DOHH2 (cell line): ENCODE results near the gene CEACAM4.

Experiments
- H3F3A ChIP-seq: fragments of 200-600 bp; sonication (generic), shearing (Covaris generic); 2 replicates; pipeline ENCODE4 v1.6.0; 2016; ENCODE audit warnings: antibody characterized with exemption, mild to moderate bottlenecking; ENCODE audit not compliant: control insufficient read depth, insufficient read depth
- H3K27ac ChIP-seq: fragments of 200-600 bp; sonication (generic); 2 replicates; pipeline ENCODE4 v1.5.1; 2014; ENCODE audit warnings: low read depth, mild to moderate bottlenecking, low read length, moderate library complexity
- H3K27me3 ChIP-seq: fragments of 200-600 bp; sonication (generic); 2 replicates; pipeline ENCODE4 v1.6.1; 2014; ENCODE audit warnings: mild to moderate bottlenecking, low read length, mixed read lengths; ENCODE audit not compliant: control insufficient read depth
- H3K36me3 ChIP-seq: fragments of 200-600 bp; sonication (generic); 2 replicates; pipeline ENCODE4 v1.6.1; 2014; ENCODE audit warnings: mild to moderate bottlenecking, low read length, moderate library complexity, mixed read lengths; ENCODE audit not compliant: control insufficient read depth
- H3K4me1 ChIP-seq: fragments of 200-600 bp; sonication (generic); 2 replicates; pipeline ENCODE4 v1.6.1; 2014; ENCODE audit warnings: mild to moderate bottlenecking, low read length, mixed read lengths; ENCODE audit not compliant: control insufficient read depth
- H3K4me2 ChIP-seq: fragments of 200-600 bp; sonication (generic); 2 replicates; pipeline ENCODE4 v1.6.0; 2014; ENCODE audit warnings: mild to moderate bottlenecking, low read length, moderate library complexity
- H3K4me3 ChIP-seq: fragments of 200-600 bp; sonication (generic); 2 replicates; pipeline ENCODE4 v1.5.1; 2014; ENCODE audit warnings: mild to moderate bottlenecking, low read length, mixed read lengths
- H3K79me2 ChIP-seq: fragments of 200-600 bp; sonication (generic); 2 replicates; pipeline ENCODE4 v1.6.1; 2014; ENCODE audit warnings: mild to moderate bottlenecking, low read length, mixed read lengths; ENCODE audit not compliant: control insufficient read depth
- H3K9me2 ChIP-seq: fragments of 200-600 bp; sonication (generic); replicated peaks from 2 replicates; pipeline ENCODE4 v1.6.1; 2014; ENCODE audit warnings: mild to moderate bottlenecking, low read length, mixed read lengths; ENCODE audit not compliant: control insufficient read depth
- H3K9me3 ChIP-seq: fragments of 200-600 bp; sonication (generic); 2 replicates; pipeline ENCODE4 v1.6.1; 2014; ENCODE audit warnings: antibody characterized with exemption, low read length, mixed read lengths; ENCODE audit not compliant: control insufficient read depth, insufficient read depth
- H4K20me1 ChIP-seq: fragments of 200-600 bp; sonication (generic); 2 replicates; pipeline ENCODE4 v1.6.0; 2014; ENCODE audit warnings: low read depth, mild to moderate bottlenecking, antibody characterized with exemption, low read length, moderate library complexity; ENCODE audit not compliant: control insufficient read depth, insufficient read depth
- CTCF ChIP-seq: fragments of 200-600 bp; sonication (generic); IDR thresholded peaks from one replicate; pipeline ENCODE4 v1.5.1; 2014; ENCODE audit warnings: antibody characterized with exemption, mild to moderate bottlenecking, low read depth, low read length; ENCODE audit not compliant: poor library complexity, severe bottlenecking
- EZH2phosphoT487 ChIP-seq: fragments of 200-600 bp; sonication (generic); IDR thresholded peaks from 2 replicates; pipeline ENCODE4 v1.6.1; 2017; ENCODE audit warnings: borderline replicate concordance, mild to moderate bottlenecking, antibody characterized with exemption, low read length, moderate library complexity, mixed read lengths

CEACAM4 gene

DNA sequence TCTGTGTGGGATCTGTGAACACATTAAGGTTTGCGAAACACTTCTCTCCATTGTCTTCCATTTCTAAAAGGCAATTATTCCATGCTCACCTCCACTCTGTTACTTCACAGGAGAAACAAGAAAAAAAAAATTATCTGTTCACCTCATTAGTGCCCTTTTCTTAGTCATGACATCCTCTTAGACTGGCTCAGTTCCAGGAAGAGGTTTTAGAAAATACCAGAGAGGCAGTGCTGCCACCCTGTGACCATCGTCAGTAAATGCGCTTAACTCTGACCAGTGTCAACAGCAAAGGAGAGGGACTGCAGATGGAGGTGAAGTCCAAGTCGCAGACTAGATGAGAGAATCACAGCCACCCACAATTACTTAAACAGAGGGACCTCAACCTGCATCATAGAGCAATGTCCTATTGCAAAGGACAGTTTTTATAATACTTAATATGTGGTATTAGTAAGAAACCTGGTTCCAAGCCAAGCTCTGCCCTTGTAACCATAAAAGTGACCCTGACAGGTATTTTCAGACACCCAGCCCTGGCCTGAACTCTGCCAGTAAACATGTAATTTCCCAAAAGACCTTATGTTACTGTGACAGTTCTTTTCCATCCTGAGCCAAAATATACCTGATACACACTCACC is 31.5 kb downstream of the CEACAM4 start:
- Histone ChIP-seq H3K27me3 (peaks cover 21% of the 10 kb centered on the region), H3F3A (no peaks in the 10 kb centered on the region), H3K36me3 (no peaks in the 10 kb centered on the region), H3K9me2 (no peaks in the 10 kb centered on the region), H3K9me3 (no peaks in the 10 kb centered on the region), H3K4me2 (no peak overlapping the region), H3K27ac (no peak overlapping the region), H3K4me1 (peaks cover 5% of the 10 kb centered on the region), H4K20me1 (no peaks in the 10 kb centered on the region), H3K79me2 (no peaks in the 10 kb centered on the region), H3K4me3 (no peak overlapping the region)
- TF ChIP-seq CTCF (peak; percentile 85), EZH2phosphoT487 (no peak)

DNA sequence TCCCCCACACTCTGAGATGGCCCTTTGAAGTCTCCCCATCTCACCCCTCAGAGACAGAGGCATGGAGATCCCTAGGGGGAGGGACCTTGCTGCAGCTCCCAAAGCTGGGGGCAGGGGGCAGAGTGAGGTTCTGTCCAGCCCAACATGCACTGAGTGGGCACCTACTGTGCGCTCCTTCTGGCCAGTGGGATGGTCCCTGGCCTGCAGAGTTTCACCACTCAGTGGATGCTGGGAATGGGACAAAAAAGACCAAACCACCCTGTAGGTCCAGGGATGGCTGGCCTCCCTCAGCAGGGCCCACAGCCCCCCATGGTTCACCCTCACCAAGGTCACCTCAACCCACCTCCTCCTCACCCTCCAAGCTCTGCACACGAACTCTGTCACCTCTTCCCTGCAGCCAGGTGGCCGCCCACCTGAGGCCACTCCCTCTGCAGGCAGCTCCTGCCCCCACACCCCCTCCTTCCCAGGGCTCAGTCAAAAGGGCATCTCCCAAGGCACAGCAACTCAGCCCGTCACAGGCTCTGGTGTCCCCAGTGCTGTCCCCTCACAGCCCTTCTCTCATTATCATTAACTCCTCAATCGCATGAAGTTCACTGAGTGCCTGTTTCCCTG is 34.8 kb downstream of the CEACAM4 start:
- Histone ChIP-seq H3K36me3 (no peaks in the 10 kb centered on the region), H3K27me3 (peaks cover 14% of the 10 kb centered on the region), H3K9me3 (no peaks in the 10 kb centered on the region), H3K79me2 (no peaks in the 10 kb centered on the region), H3K27ac (no peak overlapping the region), H4K20me1 (no peaks in the 10 kb centered on the region), H3K9me2 (no peaks in the 10 kb centered on the region), H3K4me2 (no peak overlapping the region), H3K4me1 (no peaks in the 10 kb centered on the region), H3F3A (no peaks in the 10 kb centered on the region), H3K4me3 (no peak overlapping the region)
- TF ChIP-seq CTCF (no peak), EZH2phosphoT487 (no peak)

- Histone ChIP-seq H3F3A (no peaks in the 10 kb centered on the region), H3K36me3 (no peaks in the 10 kb centered on the region), H4K20me1 (no peaks in the 10 kb centered on the region), H3K27ac (no peak overlapping the region), H3K9me3 (no peaks in the 10 kb centered on the region), H3K9me2 (no peaks in the 10 kb centered on the region), H3K27me3 (peaks cover 5% of the 10 kb centered on the region; the same call in 1 of the 2 replicates), H3K4me1 (no peaks in the 10 kb centered on the region), H3K4me3 (no peak overlapping the region), H3K79me2 (no peaks in the 10 kb centered on the region), H3K4me2 (no peak overlapping the region)
- no peak for TF ChIP-seq EZH2phosphoT487
Measured at GRCh38 chr19:41590936-41591335, 35.9 kb downstream of the CEACAM4 start.

DNA sequence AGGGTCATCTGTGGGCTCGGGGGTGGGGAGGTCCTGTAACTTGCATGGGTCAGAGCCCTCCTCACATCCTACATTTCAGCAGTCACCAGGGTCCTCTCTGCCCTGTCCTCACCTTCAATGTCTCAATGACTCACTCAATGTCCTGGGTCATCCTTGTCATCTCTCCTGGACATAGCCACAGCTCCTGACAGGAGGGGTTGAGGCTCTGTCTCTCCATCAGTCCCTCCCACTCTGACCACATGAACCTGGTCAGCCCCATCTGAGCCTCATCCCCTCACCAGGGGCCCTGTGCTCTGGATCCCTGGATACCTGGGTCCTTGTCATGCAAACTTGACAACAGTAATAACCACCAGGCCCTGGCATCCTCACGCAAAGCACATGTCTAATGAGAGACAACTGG is 37.5 kb downstream of the CEACAM4 start:
- no peak for TF ChIP-seq EZH2phosphoT487
- no peak for TF ChIP-seq CTCF
- Histone ChIP-seq H3K36me3 (no peaks in the 10 kb centered on the region), H3K27ac (no peak overlapping the region), H3F3A (no peaks in the 10 kb centered on the region), H3K4me3 (no peak overlapping the region), H3K4me1 (no peaks in the 10 kb centered on the region), H3K27me3 (no peaks in the 10 kb centered on the region), H3K9me2 (no peaks in the 10 kb centered on the region), H3K9me3 (no peaks in the 10 kb centered on the region), H4K20me1 (no peaks in the 10 kb centered on the region), H3K4me2 (no peak overlapping the region), H3K79me2 (no peaks in the 10 kb centered on the region)
